ENCODE data around the gene OARD1.

GRCh38 chr6:41078101-41078500 lies 5.9 kb upstream of the OARD1 start:
- TF ChIP-seq CBFB (CRISPR knock-in tag; IDR thresholded peaks at IDR 0.05; ENCODE audit: low read depth) (no peak), CTCF (IDR thresholded peaks at IDR 0.05) (no peak), SMAD4 (CRISPR knock-in tag; IDR thresholded peaks at IDR 0.05) (no peak), ESRRA (CRISPR knock-in tag; IDR thresholded peaks at IDR 0.05; ENCODE audit: borderline replicate concordance) (no peak), CREM (CRISPR knock-in tag; IDR thresholded peaks at IDR 0.05) (no peak)
- TF ChIP-seq, protein P1, sequence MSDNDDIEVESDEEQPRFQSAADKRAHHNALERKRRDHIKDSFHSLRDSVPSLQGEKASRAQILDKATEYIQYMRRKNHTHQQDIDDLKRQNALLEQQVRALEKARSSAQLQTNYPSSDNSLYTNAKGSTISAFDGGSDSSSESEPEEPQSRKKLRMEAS (CRISPR knock-in tag; IDR thresholded peaks at IDR 0.05): no peak
- TF ChIP-seq, protein P2, sequence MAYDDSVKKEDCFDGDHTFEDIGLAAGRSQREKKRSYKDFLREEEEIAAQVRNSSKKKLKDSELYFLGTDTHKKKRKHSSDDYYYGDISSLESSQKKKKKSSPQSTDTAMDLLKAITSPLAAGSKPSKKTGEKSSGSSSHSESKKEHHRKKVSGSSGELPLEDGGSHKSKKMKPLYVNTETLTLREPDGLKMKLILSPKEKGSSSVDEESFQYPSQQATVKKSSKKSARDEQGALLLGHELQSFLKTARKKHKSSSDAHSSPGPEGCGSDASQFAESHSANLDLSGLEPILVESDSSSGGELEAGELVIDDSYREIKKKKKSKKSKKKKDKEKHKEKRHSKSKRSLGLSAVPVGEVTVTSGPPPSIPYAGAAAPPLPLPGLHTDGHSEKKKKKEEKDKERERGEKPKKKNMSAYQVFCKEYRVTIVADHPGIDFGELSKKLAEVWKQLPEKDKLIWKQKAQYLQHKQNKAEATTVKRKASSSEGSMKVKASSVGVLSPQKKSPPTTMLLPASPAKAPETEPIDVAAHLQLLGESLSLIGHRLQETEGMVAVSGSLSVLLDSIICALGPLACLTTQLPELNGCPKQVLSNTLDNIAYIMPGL (CRISPR knock-in tag; IDR thresholded peaks at IDR 0.05): no peak

Measured in WTC11 (cell line).